SH-SY5Y (cell line): Measurements from ENCODE around the gene ZNF736.

ENCODE experiments used
- GATA2 ChIP-seq: IDR thresholded peaks from 2 replicates; pipeline ENCODE4 v1.6.1; 2011; ENCODE audit warnings: mild to moderate bottlenecking, low read depth, low read length
- GATA3 ChIP-seq: IDR thresholded peaks from 2 replicates; pipeline ENCODE4 v1.6.1; 2011; ENCODE audit warnings: low read depth, mild to moderate bottlenecking, low read length, moderate library complexity

ZNF736 gene

GRCh38 chr7:64313740-64314491, at the start of gene ZNF736:
TSS of gene ZNF736 (plus strand) at chr7:64313961. CDS start at chr7:64314151, 190 bp downstream.
- TF ChIP-seq GATA2 (peak; percentile 97), GATA3 (peak; percentile 76; the same call in 1 of the 2 replicates)

- no peak for TF ChIP-seq GATA2
- no peak for TF ChIP-seq GATA3
Measured at GRCh38 chr7:64266341-64266919, 47.3 kb upstream of the ZNF736 start.

- TF ChIP-seq GATA3: no peak
- no peak for TF ChIP-seq GATA2
Measured at GRCh38 chr7:64277630-64278029, 36.1 kb upstream of the ZNF736 start.

- TF ChIP-seq GATA2 (no peak), GATA3 (no peak)
Measured at GRCh38 chr7:64294701-64295420, 18.9 kb upstream of the ZNF736 start.

- TF ChIP-seq GATA3 (no peak), GATA2 (no peak)
Measured at GRCh38 chr7:64300641-64301405, 12.9 kb upstream of the ZNF736 start.

- TF ChIP-seq GATA3 (no peak), GATA2 (peak; percentile 73)
Measured at GRCh38 chr7:64307254-64308015, 6.3 kb upstream of the ZNF736 start.

- TF ChIP-seq GATA3 (no peak), GATA2 (no peak)
Measured at GRCh38 chr7:64308016-64308270, 5.8 kb upstream of the ZNF736 start.

- TF ChIP-seq GATA2: no peak
- TF ChIP-seq GATA3: no peak
Measured at GRCh38 chr7:64310426-64310825, 3.3 kb upstream of the ZNF736 start.

- no peak for TF ChIP-seq GATA3
- TF ChIP-seq GATA2: no peak
Measured at GRCh38 chr7:64312826-64313225, 935 bp upstream of the ZNF736 start.

GRCh38 chr7:64314566-64314965, 805 bp downstream of the ZNF736 start:
- no peak for TF ChIP-seq GATA3
- TF ChIP-seq GATA2: no peak

GRCh38 chr7:64320547-64321513, 7.1 kb downstream of the ZNF736 start:
- no peak for TF ChIP-seq GATA3
- TF ChIP-seq GATA2: no peak

- TF ChIP-seq GATA3 (no peak), GATA2 (no peak)
Measured at GRCh38 chr7:64359543-64359942, 45.8 kb downstream of the ZNF736 start.

- TF ChIP-seq GATA2 (no peak), GATA3 (no peak)
Measured at GRCh38 chr7:64371116-64371515, 57.4 kb downstream of the ZNF736 start.
